ENCODE results near the gene LDB2.

Gene LDB2

DNA sequence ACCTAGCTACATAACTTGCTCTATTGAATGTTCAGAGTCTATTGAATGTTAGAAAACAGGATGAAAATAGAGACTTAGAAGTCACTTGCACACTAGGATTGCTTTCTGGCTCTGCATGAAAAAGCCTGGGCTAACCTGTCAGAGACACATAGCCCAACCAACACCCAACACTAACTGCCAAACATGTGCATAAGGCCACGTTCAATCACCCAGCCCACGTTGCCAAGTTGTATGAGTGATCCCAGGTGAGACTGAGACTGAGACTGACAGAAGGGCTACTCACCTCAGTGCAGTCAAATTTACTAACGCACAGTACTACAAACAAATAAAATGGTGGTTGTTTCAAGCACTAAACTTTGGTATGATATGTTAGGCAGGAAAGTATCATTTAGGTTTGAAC lies 61.0 kb downstream of the LDB2 start:
- no peak for DNase-seq

- no peak for DNase-seq
Observed at GRCh38 chr4:16836324-16836723, 62.1 kb downstream of the LDB2 start.

DNA sequence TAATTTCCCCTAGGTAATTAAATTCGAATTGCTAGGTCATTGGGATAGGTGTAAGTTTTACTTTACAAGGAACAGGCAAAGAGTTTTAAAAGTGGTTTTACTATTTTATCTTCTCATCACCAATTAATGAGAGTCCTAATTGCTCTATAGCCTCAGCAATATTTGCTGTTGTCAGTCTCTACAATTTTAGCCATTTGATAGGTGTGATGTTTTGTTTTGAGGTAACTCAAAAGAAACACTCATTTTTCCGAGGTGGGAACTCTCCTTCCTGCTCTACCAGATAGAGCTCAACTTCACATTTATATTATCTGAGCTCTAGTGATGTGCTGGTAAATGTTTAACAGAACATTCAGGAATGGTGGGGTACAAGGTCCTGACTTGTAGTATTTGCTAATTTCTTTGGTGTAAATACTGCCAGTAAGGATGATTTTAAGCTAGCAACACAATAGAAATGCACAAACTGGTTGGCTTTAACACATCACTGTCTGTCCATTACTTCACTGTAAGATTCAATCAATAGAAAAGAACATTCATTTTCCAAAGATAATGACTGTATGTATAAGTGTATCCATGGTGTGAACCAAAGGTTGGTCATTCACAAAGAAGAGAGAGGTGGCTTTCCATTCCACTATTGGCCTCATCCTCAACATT lies 62.7 kb downstream of the LDB2 start:
- no peak for DNase-seq

DNA sequence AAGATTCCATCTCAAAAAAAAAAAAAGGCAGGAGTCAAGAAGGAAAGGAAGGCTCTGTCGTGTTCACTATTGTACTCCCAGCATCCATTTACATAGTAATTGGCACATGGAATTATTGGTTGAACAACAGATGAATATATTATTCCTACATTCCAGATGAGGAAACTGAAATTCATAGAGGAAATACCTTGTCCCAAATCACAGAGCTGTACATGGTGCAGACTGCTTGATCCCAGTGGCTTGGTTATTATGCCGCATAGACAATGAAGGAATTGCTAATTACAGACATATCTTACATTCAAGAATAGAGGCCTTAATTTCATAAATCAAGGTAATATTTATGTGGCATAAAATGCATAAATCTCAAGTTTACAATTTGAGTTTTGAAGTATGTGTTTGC lies 63.6 kb downstream of the LDB2 start:
- no peak for DNase-seq

- no peak for DNase-seq
Observed at GRCh38 chr4:16833722-16834121, 64.7 kb downstream of the LDB2 start.

DNA sequence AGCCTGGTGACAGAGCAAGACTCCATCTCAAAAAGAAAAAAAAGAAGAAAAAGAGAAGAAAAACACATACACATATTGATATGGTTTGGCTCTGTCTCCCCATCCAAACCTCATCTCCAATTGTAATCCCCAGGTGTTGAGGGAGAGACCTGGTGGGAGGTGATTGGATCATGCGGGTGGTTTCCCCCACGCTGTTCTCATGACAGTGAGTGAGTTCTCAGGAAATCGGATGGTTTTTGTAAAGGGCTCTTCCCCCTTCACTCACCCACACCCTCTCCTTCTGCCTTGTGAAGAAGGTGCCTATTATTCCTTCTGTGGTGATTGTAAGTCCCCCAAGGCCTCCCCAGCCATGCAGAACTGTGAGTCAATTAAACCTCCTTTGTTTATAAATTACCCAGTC lies 68.4 kb downstream of the LDB2 start:
- no peak for DNase-seq

- DNase-seq = no peak
Observed at GRCh38 chr4:16827794-16828724, 70.4 kb downstream of the LDB2 start.

GRCh38 chr4:16827045-16827444 lies 71.4 kb downstream of the LDB2 start:
- DNase-seq = no peak

- DNase-seq = no peak
Observed at GRCh38 chr4:16826406-16826910, 72.0 kb downstream of the LDB2 start.

GRCh38 chr4:16824278-16824806 lies 74.1 kb downstream of the LDB2 start:
- DNase-seq = no peak

DNA sequence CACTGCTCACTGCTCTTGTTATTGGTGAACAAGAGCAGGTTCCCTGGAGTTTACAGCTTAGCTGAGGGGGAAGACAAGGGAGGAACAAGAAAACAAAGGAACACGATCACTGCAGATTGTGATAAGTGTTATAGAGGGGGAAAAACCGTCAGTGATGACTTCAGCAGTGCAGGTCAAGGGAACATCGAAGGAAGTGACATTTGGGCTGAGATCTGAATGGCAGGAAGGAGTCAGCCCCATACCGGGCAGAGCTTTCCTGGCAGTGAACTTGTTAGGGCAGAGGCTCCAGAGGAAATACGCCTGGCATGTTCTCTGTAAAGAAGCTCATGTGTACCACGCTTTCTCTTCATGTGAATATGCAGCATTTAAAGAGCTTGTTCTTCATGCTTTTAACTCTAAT lies 78.1 kb downstream of the LDB2 start:
- no peak for DNase-seq

GRCh38 chr4:16819652-16820051 lies 78.8 kb downstream of the LDB2 start:
- no peak for DNase-seq

GRCh38 chr4:16818005-16818404 lies 80.4 kb downstream of the LDB2 start:
- no peak for DNase-seq

DNA sequence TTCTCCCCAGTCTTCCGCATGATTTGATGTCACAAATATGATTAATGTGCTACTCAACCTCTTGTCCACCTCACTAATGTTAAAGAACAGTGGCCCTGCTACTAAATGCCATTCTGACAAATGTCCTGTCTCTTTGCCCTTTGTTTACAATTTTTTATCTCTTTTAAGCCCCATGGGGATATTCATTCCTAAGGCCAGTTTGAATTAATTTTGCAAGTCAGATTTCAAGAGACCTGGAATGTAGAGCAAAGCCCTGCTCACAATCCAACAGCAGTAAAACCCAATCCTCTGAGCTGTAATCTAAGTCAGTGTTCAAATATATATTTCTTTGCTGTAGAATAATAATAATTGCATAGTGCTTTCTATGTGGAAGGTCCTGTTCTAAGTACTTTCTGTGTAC lies 81.2 kb downstream of the LDB2 start:
- no peak for DNase-seq

DNA sequence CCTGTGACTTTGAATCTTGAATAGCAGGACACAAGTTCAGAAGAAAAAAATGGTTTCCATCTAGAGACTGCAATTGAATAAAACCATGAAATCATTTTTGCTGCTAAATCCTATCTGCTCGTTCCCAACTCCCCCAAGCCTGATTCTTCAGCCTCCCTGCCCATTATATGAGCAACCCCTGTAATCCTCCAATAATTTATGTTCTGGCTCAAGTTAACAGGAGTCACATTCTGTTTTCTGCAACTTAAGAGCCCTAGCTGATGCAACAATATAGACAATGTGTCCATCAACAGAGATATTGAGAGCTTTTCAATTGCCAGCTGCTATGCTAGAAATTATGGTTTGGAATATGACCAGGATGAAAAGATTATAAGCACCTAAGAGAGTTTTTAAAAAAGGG lies 84.1 kb downstream of the LDB2 start:
- no peak for DNase-seq

DNA sequence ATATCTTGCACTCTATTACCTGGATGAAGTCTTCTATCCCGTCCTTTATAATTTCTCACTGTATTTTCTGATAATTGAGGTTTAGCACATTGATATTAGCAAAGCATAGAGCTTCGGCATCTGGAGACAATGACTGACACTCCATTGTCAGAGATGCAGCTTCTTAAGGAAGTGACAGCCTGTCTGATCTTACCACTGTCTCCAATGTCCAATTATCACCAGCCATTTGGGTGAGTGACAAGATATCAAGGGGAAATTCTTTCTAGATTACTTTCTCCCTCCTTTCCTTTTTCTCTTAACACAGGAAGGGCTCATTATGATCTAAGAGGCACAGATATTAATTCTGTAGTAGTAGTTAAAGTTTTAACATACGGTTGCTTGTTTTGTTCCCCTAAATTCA lies 86.4 kb downstream of the LDB2 start:
- no peak for DNase-seq

DNA sequence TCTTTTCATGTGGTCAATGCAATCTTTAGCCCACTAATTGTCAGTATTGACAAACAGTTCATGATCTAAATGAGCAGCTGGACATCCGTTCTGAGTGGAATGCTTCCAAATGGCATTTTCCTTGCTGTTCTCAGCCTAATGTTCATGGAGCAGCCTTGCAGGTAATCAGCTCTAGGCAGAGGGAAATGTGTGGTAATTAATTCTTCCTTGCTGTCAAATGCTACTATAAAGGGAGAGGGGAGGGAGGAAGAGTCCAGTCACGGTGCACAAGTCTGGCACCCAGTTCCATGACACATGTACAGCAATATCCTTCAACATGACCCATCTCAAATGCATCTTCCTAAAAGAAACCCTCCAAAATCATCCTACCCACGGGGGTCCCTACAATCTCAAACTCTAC lies 88.5 kb downstream of the LDB2 start:
- DNase-seq = no peak

- DNase-seq = no peak
Observed at GRCh38 chr4:16809064-16809463, 89.4 kb downstream of the LDB2 start.

DNA sequence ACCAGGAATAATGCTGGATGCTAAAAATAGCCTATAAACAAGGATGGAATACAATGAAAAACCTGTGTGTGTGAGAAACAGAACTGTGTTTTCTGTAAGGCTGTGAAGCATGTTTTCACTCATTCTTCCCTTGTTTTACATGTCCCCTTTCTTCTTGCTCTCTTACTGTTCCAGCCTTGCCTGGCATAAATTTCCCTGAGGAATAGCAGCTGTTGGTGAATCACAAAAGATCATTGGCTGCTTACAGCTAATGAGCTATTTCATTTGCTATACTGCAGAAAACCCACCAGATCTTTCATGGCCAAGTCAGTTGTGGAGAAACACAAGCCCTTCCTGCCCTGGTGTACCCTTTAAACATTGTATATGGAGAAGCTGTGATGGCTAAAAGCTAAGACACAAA lies 91.1 kb downstream of the LDB2 start:
- DNase-seq = no peak

DNA sequence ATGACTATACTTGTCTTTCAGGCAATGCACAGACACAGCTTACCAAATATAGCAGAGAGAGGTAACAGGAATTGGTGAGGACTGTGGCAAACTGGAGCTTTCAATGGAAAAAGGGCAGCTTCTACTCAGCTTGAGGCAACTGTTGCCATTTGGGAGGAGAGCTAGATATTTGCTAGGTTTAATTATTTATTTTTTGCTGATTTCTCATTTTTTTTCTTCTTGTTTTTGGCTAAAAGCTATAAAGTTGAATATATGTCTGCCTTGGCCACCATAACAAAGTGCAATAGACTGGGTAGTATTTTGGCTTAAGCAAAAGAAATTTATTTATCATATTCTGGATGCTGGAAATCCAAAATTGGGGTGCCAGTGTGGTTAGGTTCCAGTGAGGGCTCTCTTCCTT lies 93.9 kb downstream of the LDB2 start:
- DNase-seq = no peak

DNA sequence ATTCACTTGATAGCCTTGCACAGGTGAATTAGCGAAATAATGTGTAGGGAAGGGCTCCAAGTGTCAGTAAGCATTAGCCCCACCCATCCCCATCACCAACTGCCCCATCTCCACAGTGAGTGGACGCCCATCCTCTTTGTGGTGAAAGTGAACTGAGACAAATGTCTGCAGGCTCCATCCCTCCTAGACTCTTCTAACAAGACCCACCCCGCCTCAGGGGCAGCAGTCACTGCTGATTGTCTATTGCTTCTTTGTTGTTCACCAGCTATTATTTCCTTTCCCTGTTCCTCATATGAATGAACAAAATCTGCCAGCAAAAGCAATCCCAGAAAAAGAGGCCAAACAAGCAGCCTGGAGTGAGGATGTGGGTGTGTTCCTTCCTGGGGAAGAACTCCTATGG lies 96.4 kb downstream of the LDB2 start:
- DNase-seq = no peak

- DNase-seq = no peak
Observed at GRCh38 chr4:16801356-16801755, 97.1 kb downstream of the LDB2 start.

- DNase-seq = no peak
Observed at GRCh38 chr4:16794816-16795445, 103.5 kb downstream of the LDB2 start.

DNA sequence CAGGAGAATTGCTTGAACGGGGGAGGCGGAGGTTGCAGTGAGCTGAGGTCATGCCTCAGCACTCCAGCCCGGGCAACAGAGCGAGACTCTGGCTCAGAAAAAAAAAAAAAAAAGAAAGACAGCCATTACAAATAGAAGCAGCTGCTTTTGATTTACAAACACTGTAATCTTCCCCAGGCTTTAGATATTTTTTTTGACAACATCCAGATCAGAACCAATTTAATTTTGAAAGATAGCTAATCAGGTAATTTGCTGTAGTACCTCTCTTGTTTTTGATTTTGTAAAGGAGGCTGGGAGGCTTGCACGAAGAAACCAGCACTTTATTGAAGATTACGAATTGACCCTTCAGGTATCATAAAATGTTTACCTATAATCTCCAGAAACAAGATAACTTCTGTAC lies 107.0 kb downstream of the LDB2 start:
- no peak for DNase-seq
